ENCODE results near the gene BZW2.

DNA sequence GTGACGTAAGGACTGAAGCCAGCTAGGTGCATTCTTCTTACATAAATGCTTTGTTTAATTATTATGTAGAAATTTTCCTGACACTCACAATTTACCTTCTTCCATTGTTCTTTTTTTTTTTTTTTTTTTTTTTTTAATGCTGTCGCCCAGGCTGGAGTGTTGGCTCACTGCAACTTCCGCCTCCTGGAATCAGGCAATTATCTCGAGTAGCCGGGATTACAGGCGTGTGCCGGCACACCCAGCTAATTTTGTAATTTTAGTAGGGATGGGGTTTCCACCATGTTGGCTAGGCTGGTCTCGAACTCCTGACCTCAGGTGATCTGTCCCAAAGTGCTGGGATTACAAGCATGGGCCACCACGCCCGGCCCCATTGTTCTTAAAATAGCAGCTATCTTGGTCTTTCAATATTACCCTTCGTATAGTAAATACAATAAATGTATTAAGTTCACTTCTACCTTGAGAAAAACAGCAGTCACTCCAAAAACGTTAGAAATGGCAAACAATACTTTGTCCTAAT, 32.1 kb downstream of the BZW2 start:
- TF ChIP-seq, protein P1, sequence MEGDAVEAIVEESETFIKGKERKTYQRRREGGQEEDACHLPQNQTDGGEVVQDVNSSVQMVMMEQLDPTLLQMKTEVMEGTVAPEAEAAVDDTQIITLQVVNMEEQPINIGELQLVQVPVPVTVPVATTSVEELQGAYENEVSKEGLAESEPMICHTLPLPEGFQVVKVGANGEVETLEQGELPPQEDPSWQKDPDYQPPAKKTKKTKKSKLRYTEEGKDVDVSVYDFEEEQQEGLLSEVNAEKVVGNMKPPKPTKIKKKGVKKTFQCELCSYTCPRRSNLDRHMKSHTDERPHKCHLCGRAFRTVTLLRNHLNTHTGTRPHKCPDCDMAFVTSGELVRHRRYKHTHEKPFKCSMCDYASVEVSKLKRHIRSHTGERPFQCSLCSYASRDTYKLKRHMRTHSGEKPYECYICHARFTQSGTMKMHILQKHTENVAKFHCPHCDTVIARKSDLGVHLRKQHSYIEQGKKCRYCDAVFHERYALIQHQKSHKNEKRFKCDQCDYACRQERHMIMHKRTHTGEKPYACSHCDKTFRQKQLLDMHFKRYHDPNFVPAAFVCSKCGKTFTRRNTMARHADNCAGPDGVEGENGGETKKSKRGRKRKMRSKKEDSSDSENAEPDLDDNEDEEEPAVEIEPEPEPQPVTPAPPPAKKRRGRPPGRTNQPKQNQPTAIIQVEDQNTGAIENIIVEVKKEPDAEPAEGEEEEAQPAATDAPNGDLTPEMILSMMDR (IDR thresholded peaks at IDR 0.05; ENCODE audit: low read depth, low read length, poor library complexity, severe bottlenecking): no peak
- TF ChIP-seq EZH2phosphoT487 (IDR thresholded peaks at IDR 0.05; ENCODE audit: borderline replicate concordance, low read length): no peak

All from DOHH2 (cell line).